Lower lobe of right lung (tissue), 2 donors: ENCODE results near the gene TRIB2. TPM values are rescaled to one million over a fixed set of nuclear protein-coding genes. Genes with fewer than 3 reads are reported as not detected.
A peak's percentile ranks its signal among the peaks of the same experiment; 100 is the strongest.

ENCODE experiments used
- ATAC-seq, 2 donors: fragments of 200-7000 bp; cut with Tn5 transposase; one replicate each; pipeline ENCODE4 v1.9.1; 2020 to 2022; ENCODE audit warnings: mild to moderate bottlenecking in 2 of 2, moderate library complexity in 2 of 2
- DNase-seq: peaks from one replicate; pipeline ENCODE4 v3.0.0-alpha.2; 2020
- H3K27ac ChIP-seq: fragments of 200-600 bp; one replicate; pipeline ENCODE4 v1.8.0; 2022
- H3K27me3 ChIP-seq: fragments of 200-600 bp; one replicate; pipeline ENCODE4 v1.8.0; 2022; ENCODE audit warnings: low read depth
- H3K36me3 ChIP-seq: fragments of 200-600 bp; one replicate; pipeline ENCODE4 v1.8.0; 2022; ENCODE audit warnings: mild to moderate bottlenecking
- H3K4me1 ChIP-seq: fragments of 200-600 bp; one replicate; pipeline ENCODE4 v1.8.0; 2022
- H3K4me3 ChIP-seq: fragments of 200-600 bp; one replicate; pipeline ENCODE4 v1.8.0; 2022; ENCODE audit warnings: mild to moderate bottlenecking
- H3K9me3 ChIP-seq: fragments of 200-600 bp; one replicate; pipeline ENCODE4 v1.8.0; 2022
- intact Hi-C: fragments of 100-400 bp; cut with DNase I; formaldehyde crosslinking; loops from one replicate; pipeline ENCODE4 v1.11.0; 2022
- total RNA-seq: library from RNA; stranded (reverse); fragmentation: NEBNext Ultra II Directional; extraction: Animal tissue kit (Norgen Biotek cat#: 25700); gene quantifications from one replicate; pipeline ENCODE4 v1.2.1, GENCODE V29; 2021
- TF ChIP-seq, protein P1 (sequence below): fragments of 200-600 bp; IDR thresholded peaks from one replicate; pipeline ENCODE4 v1.8.0; 2022; ENCODE audit warnings: antibody characterized with exemption, mild to moderate bottlenecking
- donor health status: DM: no; HTN: yes; CAD: no; lungs with severe emphysema.

TRIB2 gene
- total RNA-seq, 1 donor from 2014 or later = 35.1 TPM

DNA sequence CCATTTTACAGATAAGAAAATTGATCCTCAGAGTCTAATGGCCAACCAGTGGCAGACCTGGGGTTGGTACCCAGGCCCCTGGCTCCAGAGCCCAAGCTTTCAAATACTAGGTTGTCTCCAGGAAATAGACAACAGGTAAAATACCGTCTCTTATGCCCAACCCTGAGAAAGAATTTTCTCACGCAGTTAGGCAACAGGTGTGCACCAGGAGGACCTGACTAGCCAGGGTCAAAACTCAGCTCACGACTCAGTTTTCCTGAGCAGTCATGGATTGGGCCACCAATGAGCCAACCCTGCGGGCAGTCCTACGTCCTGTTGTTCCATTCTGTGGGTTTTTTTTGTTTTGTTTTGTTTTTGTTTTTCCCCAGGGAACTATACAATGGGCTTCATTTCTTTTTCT lies 13.5 kb downstream of the TRIB2 start:
- no peak for ATAC-seq
- Histone ChIP-seq H3K27me3 (no peaks in the 10 kb centered on the region), H3K4me3 (no peak overlapping the region), H3K4me1 (peaks cover 87% of the 10 kb centered on the region), H3K36me3 (peaks cover 72% of the 10 kb centered on the region), H3K27ac (no peak overlapping the region), H3K9me3 (no peaks in the 10 kb centered on the region)
- no peak for DNase-seq
- intact Hi-C loops = no loop called here
- TF ChIP-seq, protein P1, sequence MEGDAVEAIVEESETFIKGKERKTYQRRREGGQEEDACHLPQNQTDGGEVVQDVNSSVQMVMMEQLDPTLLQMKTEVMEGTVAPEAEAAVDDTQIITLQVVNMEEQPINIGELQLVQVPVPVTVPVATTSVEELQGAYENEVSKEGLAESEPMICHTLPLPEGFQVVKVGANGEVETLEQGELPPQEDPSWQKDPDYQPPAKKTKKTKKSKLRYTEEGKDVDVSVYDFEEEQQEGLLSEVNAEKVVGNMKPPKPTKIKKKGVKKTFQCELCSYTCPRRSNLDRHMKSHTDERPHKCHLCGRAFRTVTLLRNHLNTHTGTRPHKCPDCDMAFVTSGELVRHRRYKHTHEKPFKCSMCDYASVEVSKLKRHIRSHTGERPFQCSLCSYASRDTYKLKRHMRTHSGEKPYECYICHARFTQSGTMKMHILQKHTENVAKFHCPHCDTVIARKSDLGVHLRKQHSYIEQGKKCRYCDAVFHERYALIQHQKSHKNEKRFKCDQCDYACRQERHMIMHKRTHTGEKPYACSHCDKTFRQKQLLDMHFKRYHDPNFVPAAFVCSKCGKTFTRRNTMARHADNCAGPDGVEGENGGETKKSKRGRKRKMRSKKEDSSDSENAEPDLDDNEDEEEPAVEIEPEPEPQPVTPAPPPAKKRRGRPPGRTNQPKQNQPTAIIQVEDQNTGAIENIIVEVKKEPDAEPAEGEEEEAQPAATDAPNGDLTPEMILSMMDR = no peak

DNA sequence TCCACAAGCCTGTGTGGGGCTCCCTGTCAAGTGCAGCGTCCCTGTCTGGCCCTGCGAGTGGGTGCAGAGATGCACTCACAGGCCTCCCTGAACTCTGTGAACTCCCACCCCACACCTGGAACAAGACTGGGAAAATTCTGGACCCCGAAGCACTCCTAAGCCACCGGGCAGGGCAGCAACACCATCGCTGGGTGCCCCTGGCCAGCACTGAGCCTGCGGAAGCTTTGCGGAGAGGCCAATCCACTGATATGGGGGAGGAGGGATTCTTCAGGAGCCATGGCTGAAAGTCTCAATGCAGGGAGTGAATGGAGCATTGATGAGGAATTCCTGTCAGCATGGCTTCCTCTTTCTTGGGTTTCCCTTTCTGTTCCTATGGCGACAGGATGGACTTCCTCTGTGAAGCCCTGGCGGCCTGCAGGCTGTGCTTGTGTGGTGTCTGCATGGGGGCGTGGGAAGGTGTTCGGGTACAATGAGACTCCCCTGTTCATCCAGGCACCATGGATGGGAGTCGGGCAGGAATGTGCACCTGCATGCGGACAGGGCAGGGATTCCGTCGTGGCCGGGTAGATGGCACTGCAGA lies 15.1 kb downstream of the TRIB2 start:
- Histone ChIP-seq H3K4me3 (no peak overlapping the region), H3K27me3 (no peaks in the 10 kb centered on the region), H3K27ac (peak overlapping the region; percentile 46), H3K36me3 (peaks cover 70% of the 10 kb centered on the region), H3K9me3 (no peaks in the 10 kb centered on the region), H3K4me1 (peaks cover 77% of the 10 kb centered on the region)
- peak in 1 of 2 donors; percentile 3 for ATAC-seq
- no peak for DNase-seq
- TF ChIP-seq, protein P1 = no peak
- intact Hi-C loops = no loop called here

DNA sequence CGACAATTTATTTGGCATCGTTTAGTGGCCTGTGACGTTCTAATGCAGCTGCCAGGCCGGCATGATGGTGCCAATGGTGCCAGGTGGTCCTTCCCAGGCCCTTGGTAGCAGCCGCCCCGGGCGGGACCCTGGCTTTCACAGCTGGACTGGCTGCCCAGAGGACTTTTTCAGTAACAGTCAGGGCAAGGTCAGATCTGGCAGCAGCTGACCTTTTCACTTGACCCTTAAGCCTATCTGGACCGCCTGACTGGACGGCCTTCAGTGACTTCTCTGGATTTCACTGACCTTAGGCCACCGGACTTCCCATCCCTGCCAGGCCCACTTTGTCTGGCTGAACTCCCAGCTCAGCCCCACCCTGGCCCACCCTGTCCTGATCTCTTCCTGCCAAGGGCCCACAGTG lies 15.9 kb downstream of the TRIB2 start:
- Histone ChIP-seq H3K27me3 (no peaks in the 10 kb centered on the region), H3K27ac (peak overlapping the region; percentile 46), H3K36me3 (peaks cover 71% of the 10 kb centered on the region), H3K4me1 (peaks cover 69% of the 10 kb centered on the region), H3K9me3 (no peaks in the 10 kb centered on the region), H3K4me3 (no peak overlapping the region)
- TF ChIP-seq, protein P1 = no peak
- intact Hi-C loops = no loop called here
- ATAC-seq (peak; percentile 32 to 36), DNase-seq (no peak)

DNA sequence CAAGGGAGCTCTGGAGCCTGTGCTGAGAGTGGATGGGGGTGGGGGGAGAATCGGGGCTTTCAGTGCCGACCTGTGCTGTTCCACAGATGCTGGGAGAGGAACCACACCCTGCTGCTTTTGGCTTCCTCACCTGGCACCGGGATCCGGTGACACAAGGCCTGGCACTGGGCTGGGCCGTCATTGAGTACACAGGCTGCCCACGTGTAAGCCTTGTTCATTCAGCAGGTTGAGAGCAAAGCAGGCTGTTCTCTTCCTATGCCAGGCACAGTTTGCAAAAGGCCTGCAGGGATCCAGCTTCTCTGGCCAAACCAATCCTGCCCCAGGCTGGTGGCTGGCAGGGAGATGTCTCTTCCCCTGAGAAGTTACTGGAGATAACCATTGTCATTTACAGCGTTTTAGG lies 17.1 kb downstream of the TRIB2 start:
- no peak overlapping the region for H3K4me3 ChIP-seq
- no peaks in the 10 kb centered on the region for H3K9me3 ChIP-seq
- peaks cover 57% of the 10 kb centered on the region for H3K4me1 ChIP-seq
- peaks cover 71% of the 10 kb centered on the region for H3K36me3 ChIP-seq
- intact Hi-C loops = no loop called here
- DNase-seq (no peak), ATAC-seq (peak in 1 of 2 donors; percentile 37)
- TF ChIP-seq, protein P1 = no peak
- peak overlapping the region; percentile 9 for H3K27ac ChIP-seq
- no peaks in the 10 kb centered on the region for H3K27me3 ChIP-seq

DNA sequence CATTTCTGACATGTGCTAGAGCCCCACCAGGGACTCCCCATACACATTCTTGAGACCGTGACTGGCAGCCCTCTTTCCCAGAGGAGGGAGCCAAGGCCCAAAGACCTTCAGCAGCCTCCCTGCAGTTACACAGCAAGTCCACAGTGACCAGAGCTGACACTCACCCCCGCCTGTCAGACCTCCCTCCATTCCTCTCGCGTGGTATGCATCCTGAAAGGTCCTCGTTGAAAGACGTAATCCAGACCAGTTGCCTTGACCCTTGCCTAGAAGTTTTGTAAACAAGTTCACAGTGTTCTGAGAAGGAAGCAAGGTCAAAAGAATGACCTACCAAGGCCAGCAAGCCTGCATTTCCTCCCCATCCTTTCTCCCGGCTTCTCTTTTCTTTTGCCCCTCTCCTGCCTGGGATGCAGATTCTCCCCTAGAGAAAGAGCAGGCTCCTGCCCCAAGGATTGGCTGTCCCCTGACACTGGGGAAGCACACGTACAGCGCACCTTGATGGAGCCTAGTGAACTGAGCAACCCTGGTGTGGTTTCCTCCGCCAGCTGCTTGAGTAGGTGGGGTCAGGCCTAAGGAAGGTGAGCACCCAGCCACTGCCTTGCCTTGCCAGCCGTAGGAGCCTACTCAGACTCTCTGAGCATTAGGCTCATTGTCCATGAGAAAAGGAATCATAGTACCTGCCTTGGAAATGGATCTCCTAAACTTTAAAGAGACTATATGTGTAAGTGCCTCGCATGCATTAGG lies 18.3 kb downstream of the TRIB2 start:
- intact Hi-C loops = no loop called here
- peaks cover 71% of the 10 kb centered on the region for H3K36me3 ChIP-seq
- ATAC-seq = no peak

More for the DNA sequence above, 18.3 kb downstream of the TRIB2 start:
- TF ChIP-seq, protein P1 = no peak
- Histone ChIP-seq H3K27me3 (no peaks in the 10 kb centered on the region), H3K4me1 (peaks cover 53% of the 10 kb centered on the region), H3K27ac (peak overlapping the region; percentile 13), H3K4me3 (no peak overlapping the region), H3K9me3 (no peaks in the 10 kb centered on the region)
- DNase-seq = no peak
